Measurements from ENCODE around the gene DDX3X. TPM values are rescaled to one million over a fixed set of nuclear protein-coding genes. Genes with fewer than 3 reads are reported as not detected.

Gene DDX3X
- polyA plus RNA-seq, 1 donor (not counting 4 experiments of a cell fraction or from before 2014, with no cell fraction given) = 127 TPM

- no peak overlapping the region for H3K27ac ChIP-seq (ENCODE audit: control insufficient read depth, insufficient read depth, low read length)
- no peak overlapping the region for H2AFZ ChIP-seq (ENCODE audit: control insufficient read depth, low read length)
- no peaks in the 10 kb centered on the region for H4K20me1 ChIP-seq (ENCODE audit: control insufficient read depth, extremely low read depth, insufficient read depth, low read length)
- no peak overlapping the region for H3K4me3 ChIP-seq (ENCODE audit: control insufficient read depth in 2 of 3, extremely low read depth in 1 of 3, insufficient read depth in 2 of 3, low read depth in 1 of 3, low read length in 3 of 3)
- H3K9me3 ChIP-seq (ENCODE audit: control insufficient read depth, low read depth, low read length) = peaks cover 2% of the 10 kb centered on the region
- no peak overlapping the region for H3K9ac ChIP-seq (ENCODE audit: control insufficient read depth, extremely low read depth, insufficient read depth, low read length)
- no peaks in the 10 kb centered on the region for H3K36me3 ChIP-seq (ENCODE audit: control insufficient read depth in 2 of 2, extremely low read depth in 1 of 2, insufficient read depth in 2 of 2, low read length in 2 of 2)
- H3K9me1 ChIP-seq (ENCODE audit: control insufficient read depth, extremely low read depth, insufficient read depth, low read length) = no peaks in the 10 kb centered on the region
- no peak overlapping the region for H3K4me2 ChIP-seq (ENCODE audit: control insufficient read depth, extremely low read depth, insufficient read depth, low read depth, low read length)
- FAIRE-seq = no peak
- no peaks in the 10 kb centered on the region for H3K79me2 ChIP-seq (ENCODE audit: control insufficient read depth, insufficient read depth, low read length)
- H3K4me1 ChIP-seq (ENCODE audit: control insufficient read depth, extremely low read depth, insufficient read depth, low read length) = no peaks in the 10 kb centered on the region
- DNase-seq (ENCODE audit: low read depth, low spot score) = no peak
- dilution Hi-C loops (cut with MboI; ENCODE audit: extremely low pct_ligation_motif_present, low sequenced_read_pairs) = no loop called here
- TF ChIP-seq EZH2 (IDR thresholded peaks at IDR 0.05; ENCODE audit: low read length) = no peak
- TF ChIP-seq, protein P1, sequence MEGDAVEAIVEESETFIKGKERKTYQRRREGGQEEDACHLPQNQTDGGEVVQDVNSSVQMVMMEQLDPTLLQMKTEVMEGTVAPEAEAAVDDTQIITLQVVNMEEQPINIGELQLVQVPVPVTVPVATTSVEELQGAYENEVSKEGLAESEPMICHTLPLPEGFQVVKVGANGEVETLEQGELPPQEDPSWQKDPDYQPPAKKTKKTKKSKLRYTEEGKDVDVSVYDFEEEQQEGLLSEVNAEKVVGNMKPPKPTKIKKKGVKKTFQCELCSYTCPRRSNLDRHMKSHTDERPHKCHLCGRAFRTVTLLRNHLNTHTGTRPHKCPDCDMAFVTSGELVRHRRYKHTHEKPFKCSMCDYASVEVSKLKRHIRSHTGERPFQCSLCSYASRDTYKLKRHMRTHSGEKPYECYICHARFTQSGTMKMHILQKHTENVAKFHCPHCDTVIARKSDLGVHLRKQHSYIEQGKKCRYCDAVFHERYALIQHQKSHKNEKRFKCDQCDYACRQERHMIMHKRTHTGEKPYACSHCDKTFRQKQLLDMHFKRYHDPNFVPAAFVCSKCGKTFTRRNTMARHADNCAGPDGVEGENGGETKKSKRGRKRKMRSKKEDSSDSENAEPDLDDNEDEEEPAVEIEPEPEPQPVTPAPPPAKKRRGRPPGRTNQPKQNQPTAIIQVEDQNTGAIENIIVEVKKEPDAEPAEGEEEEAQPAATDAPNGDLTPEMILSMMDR (optimal IDR thresholded peaks at IDR 0.05 in 1 of 3, IDR thresholded peaks at IDR 0.05 in 1 of 3, conservative IDR thresholded peaks at IDR 0.05 in 1 of 3; ENCODE audit: extremely low read depth in 1 of 3, insufficient read depth in 2 of 3, low read length in 3 of 3) = no peak
- H3K27me3 ChIP-seq (ENCODE audit: control insufficient read depth, extremely low read depth, insufficient read depth, low read length) = peaks cover 2% of the 10 kb centered on the region
Observed at GRCh38 chrX:41288641-41289040, 45.3 kb upstream of the DDX3X start.

DNA sequence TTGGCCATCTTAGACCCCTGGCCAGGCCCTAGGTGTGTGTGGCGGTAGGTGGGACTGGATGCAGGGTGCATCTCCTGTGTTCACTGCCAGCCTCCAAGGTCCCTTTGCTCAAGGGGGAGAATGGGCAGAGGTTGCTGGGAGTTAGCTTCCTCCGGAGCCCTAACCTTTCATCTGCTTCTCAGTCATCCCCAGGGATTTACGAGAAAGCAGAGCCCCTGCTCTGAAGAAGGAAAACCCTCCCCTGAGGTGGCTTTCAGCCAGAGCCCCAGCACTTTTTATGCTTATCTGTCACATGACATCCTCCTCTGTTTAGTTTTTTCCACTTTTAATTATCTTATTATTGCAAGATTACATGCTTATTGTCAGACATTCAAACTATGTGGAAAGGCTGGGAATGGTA is 44.9 kb upstream of the DDX3X start:
- TF ChIP-seq, protein P1 (optimal IDR thresholded peaks at IDR 0.05 in 1 of 3, IDR thresholded peaks at IDR 0.05 in 1 of 3, conservative IDR thresholded peaks at IDR 0.05 in 1 of 3; ENCODE audit: extremely low read depth in 1 of 3, insufficient read depth in 2 of 3, low read length in 3 of 3) = no peak
- TF ChIP-seq EZH2 (IDR thresholded peaks at IDR 0.05; ENCODE audit: low read length) = no peak
- FAIRE-seq = no peak
- Histone ChIP-seq H2AFZ (ENCODE audit: control insufficient read depth, low read length) (no peak overlapping the region), H3K27me3 (ENCODE audit: control insufficient read depth, extremely low read depth, insufficient read depth, low read length) (peaks cover 2% of the 10 kb centered on the region), H3K4me3 (ENCODE audit: control insufficient read depth in 2 of 3, extremely low read depth in 1 of 3, insufficient read depth in 2 of 3, low read depth in 1 of 3, low read length in 3 of 3) (no peak overlapping the region), H3K36me3 (ENCODE audit: control insufficient read depth in 2 of 2, extremely low read depth in 1 of 2, insufficient read depth in 2 of 2, low read length in 2 of 2) (no peaks in the 10 kb centered on the region), H3K4me2 (ENCODE audit: control insufficient read depth, extremely low read depth, insufficient read depth, low read depth, low read length) (no peak overlapping the region), H3K9me3 (ENCODE audit: control insufficient read depth, low read depth, low read length) (peaks cover 2% of the 10 kb centered on the region), H3K9ac (ENCODE audit: control insufficient read depth, extremely low read depth, insufficient read depth, low read length) (no peak overlapping the region), H3K4me1 (ENCODE audit: control insufficient read depth, extremely low read depth, insufficient read depth, low read length) (no peaks in the 10 kb centered on the region), H4K20me1 (ENCODE audit: control insufficient read depth, extremely low read depth, insufficient read depth, low read length) (no peaks in the 10 kb centered on the region), H3K79me2 (ENCODE audit: control insufficient read depth, insufficient read depth, low read length) (no peaks in the 10 kb centered on the region), H3K27ac (ENCODE audit: control insufficient read depth, insufficient read depth, low read length) (no peak overlapping the region), H3K9me1 (ENCODE audit: control insufficient read depth, extremely low read depth, insufficient read depth, low read length) (no peaks in the 10 kb centered on the region)
- dilution Hi-C loops (cut with MboI; ENCODE audit: extremely low pct_ligation_motif_present, low sequenced_read_pairs) = no loop called here
- DNase-seq (ENCODE audit: low read depth, low spot score) = no peak

Measured in keratinocyte (primary cell).